IPS-NIHi7 (cell line): ENCODE results near the gene ADAMTS15.

Source experiments
- DNase-seq: peaks from one replicate; pipeline ENCODE4 v3.0.0; 2012; ENCODE audit warnings: mixed read lengths; ENCODE audit errors: extremely low spot score

ADAMTS15 gene

GRCh38 chr11:130462101-130462885 lies 13.8 kb downstream of the ADAMTS15 start:
- DNase-seq = no peak

- DNase-seq = no peak
Observed at GRCh38 chr11:130462931-130463330, 14.5 kb downstream of the ADAMTS15 start.

DNA sequence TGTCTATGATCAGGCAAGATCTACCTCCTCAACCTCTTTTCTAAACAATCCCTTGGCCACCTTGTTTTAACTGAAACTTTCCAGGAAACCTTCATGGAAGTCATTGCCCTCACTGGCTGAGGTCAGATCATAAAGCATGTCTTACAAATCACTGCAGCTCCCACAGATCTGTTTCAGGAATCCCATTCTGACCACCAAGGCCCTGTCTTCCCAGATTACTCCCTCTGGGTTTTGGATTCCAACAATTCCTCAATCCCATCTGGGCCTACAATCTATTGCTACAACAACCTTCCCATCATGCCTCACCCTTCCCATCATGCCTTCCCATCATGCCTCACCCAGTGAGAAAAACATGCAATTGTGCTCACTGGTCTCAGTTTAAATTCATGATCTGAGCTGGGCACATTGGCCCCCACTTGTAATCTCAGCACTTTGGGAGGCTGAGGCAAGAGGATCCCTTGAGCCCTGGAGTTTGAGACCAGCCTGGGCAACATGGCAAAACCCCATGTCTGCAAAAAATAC lies 15.9 kb downstream of the ADAMTS15 start:
- DNase-seq = no peak

- DNase-seq = no peak
Observed at GRCh38 chr11:130465263-130465662, 16.8 kb downstream of the ADAMTS15 start.

GRCh38 chr11:130467116-130467900 lies 18.9 kb downstream of the ADAMTS15 start:
- DNase-seq = no peak

GRCh38 chr11:130469181-130469580 lies 20.7 kb downstream of the ADAMTS15 start:
- no peak for DNase-seq

GRCh38 chr11:130470832-130471706 lies 22.6 kb downstream of the ADAMTS15 start:
- DNase-seq = no peak

GRCh38 chr11:130471731-130472433 lies 23.4 kb downstream of the ADAMTS15 start:
- peak; percentile 3 for DNase-seq

DNA sequence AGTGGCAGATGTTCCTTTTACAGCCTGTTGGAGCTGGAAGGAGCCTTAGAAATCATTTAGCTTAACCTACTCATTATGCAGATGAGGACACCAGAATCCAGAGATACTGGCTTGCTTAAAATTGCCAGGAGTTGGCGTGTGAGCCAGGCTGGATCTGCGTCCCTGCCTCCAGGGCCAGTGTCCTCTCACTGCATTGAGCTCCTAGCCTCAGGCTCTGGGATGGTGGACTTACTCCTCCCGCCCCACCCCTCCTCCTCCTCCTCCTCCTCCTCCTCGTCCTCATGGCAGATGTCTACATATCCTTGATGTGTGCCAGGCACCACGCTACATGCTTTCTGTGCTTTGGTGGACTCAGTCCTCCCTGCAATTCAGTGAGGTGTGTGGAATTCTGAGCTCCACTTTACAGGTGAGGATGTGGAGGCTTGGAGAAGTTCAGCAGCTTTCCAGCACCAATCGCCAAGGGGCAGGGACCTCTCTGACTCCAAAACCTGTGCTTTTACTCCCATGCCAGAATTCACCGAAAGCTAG lies 24.1 kb downstream of the ADAMTS15 start:
- peak; percentile 6 for DNase-seq

- peak; percentile 7 for DNase-seq
Observed at GRCh38 chr11:130473056-130473794, 24.8 kb downstream of the ADAMTS15 start.

DNA sequence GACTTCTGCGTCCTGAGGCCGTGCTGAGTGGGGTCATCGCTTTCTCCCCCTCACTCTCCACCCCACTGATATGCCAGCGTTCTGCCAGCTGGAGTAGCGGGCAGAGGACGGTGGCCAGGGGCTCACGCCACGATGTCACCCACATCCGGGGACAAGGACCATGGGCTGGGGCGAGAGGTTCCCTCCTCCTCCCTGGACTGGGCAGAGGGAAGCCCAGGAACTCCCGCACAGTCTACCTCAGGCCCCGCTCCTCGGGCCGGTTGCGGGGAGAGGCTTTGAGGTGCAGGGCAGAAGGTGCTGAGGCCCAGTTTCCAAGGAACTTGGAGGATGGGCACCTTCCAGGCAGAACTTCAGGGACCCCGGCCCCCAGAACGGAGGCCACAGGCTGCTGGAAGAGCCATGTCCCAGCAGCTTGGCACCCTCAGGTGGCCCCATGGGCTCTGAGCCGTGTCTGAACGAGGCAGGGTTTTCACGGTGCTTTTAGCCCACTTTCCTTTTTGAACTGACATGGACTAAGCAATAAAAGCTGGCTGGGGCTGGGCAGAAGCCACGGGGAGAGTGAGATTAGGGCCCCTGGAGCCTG lies 25.4 kb downstream of the ADAMTS15 start:
- DNase-seq = peak; percentile 9

- peak; percentile 6 for DNase-seq
Observed at GRCh38 chr11:130474637-130475400, 26.4 kb downstream of the ADAMTS15 start.

DNA sequence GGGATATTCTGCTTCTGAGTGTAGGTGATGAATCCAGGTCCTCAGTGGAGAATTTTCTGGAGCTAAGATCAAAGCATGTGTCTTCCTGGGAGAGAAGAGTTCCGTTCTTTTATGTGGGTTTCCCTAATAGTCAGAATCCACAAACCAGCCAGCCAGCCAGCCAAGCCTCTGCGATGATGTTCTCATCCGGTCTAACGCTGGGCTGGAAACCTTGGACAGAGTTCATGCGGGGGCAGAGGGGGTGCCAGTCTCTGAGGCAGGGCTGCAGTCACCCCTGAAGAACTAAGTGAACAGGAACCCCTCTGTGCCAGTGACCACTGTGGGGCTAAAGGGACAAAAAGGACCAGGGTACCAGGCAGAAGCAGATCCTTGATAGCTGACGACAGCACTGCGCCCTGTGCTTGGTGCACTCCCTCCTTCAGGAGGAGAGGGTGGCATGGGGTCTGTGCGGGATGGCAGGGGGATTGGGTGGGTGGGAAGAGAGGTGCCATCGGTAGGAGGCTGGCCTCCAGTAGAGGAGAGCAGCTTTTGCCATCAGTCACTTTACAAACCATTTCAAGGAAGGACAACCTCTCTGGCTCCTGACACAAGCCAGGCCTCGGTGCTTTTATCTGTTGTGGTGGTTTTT lies 27.1 kb downstream of the ADAMTS15 start:
- DNase-seq = peak; percentile 7

GRCh38 chr11:130476200-130476921 lies 27.9 kb downstream of the ADAMTS15 start:
- DNase-seq = peak; percentile 8

DNA sequence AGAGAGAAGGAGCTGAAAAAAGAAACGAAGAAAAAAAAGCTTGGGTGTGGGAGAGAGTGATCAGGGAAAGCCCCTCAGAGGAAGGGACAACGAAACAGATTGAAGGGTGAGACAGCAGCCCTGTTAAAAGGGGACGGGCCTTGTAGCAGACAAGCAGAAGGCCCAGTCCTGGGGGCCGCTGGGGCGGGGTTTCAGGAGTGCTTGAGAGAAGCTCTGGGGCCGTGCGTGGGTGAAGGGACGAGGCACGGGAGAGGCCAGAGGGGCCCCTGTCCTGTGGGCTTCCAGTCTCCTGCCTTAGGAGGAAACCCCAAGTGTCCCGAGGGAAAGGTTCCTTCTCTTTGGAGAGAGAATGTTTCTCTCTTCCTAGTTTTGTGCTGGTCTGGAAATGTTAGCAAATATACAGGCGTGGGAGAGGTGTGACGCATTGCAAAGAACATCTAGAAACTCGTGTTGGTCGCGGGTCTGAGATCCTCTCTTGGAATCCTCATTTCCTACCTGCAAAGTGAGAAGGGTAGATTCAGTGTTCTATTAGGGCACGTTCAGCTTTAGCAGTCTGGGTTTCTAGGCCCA lies 28.6 kb downstream of the ADAMTS15 start:
- DNase-seq = peak; percentile 11

GRCh38 chr11:130477586-130478203 lies 29.2 kb downstream of the ADAMTS15 start:
- no peak for DNase-seq

GRCh38 chr11:130478204-130478701 lies 29.8 kb downstream of the ADAMTS15 start:
- DNase-seq = peak; percentile 66
